Thyroid gland (tissue), 4 donors: ENCODE measurements around the gene ITGBL1. TPM values are rescaled to one million over a fixed set of nuclear protein-coding genes. Genes with fewer than 3 reads are reported as not detected.
A peak's percentile ranks its signal among the peaks of the same experiment; 100 is the strongest.

ENCODE experiments used
- DNase-seq, 2 donors: peaks; one replicate each; pipeline ENCODE4 v3.0.0-alpha.2; 2019
- H3K27ac ChIP-seq, 3 donors: fragments of 200-600 bp; sonication (generic); 1 replicate in 2 of 3; 2 replicates in 1 of 3; pipeline ENCODE4 v1.5.1; 2016 to 2019; ENCODE audit warnings: mild to moderate bottlenecking in 1 of 3, moderate library complexity in 1 of 3
- H3K27me3 ChIP-seq: fragments of 200-600 bp; sonication (generic); one replicate; pipeline ENCODE4 v1.5.1; 2019
- H3K36me3 ChIP-seq, 2 donors: fragments of 200-600 bp; sonication (generic); one replicate each; pipeline ENCODE4 v1.5.1; 2016 to 2019
- H3K4me1 ChIP-seq, 2 donors: fragments of 200-600 bp; sonication (generic); one replicate each; pipeline ENCODE4 v1.5.1; 2017 to 2019
- H3K4me3 ChIP-seq, 3 donors: fragments of 200-600 bp; sonication (generic); replicated peaks in 1 of 3; 1 replicate in 2 of 3; 2 replicates in 1 of 3; pipeline ENCODE4 v1.5.1; 2016; ENCODE audit warnings: mild to moderate bottlenecking in 1 of 3
- H3K9me3 ChIP-seq: fragments of 200-600 bp; sonication (generic); one replicate; pipeline ENCODE4 v1.5.1; 2017
- CTCF ChIP-seq, 6 experiments: fragments of 200-600 bp in 3 of 6; fragments of 450-650 bp in 3 of 6; sonication (generic) in 3 of 6; IDR thresholded peaks; one replicate each; pipeline ENCODE4 v1.5.1; 2016 to 2019; ENCODE audit warnings: antibody characterized with exemption in 6 of 6, mild to moderate bottlenecking in 2 of 6, inconsistent platforms in 1 of 6, moderate library complexity in 1 of 6
- POLR2A ChIP-seq, 2 donors: fragments of 450-650 bp; IDR thresholded peaks; one replicate each; pipeline ENCODE4 v1.6.1; 2017; ENCODE audit warnings: antibody characterized with exemption in 2 of 2, mild to moderate bottlenecking in 2 of 2, moderate library complexity in 1 of 2
- WGBS, 2 donors: methylation state at CpG; one replicate each; pipeline ENCODE4 v1.1.5; 2017; 5-methylcytosine and 5-hydroxymethylcytosine counted together
- intact Hi-C: fragments of 100-400 bp; cut with DNase I; formaldehyde crosslinking; loops from one replicate; pipeline ENCODE4 v1.15.1; 2023
- total RNA-seq, 4 donors: library from RNA; depleted of rRNA; stranded (reverse); fragments of >200 nt; gene quantifications; one replicate each; pipeline ENCODE4 v1.2.3, GENCODE V29; 2016

ITGBL1 gene
- total RNA-seq, 4 donors from 2014 or later = 3.4 to 20.6 (median 4.5) TPM

- intact Hi-C loops = no loop called here
- H3K36me3 ChIP-seq = no peaks in the 10 kb centered on the region
- H3K9me3 ChIP-seq = no peaks in the 10 kb centered on the region
- H3K27me3 ChIP-seq = no peaks in the 10 kb centered on the region
- 79 to 88% methylated on average over 1 of the region's 1 CpG for WGBS, 2 donors
- DNase-seq = no peak
- no peak overlapping the region for H3K4me3 ChIP-seq
- TF ChIP-seq CTCF (IDR thresholded peaks at IDR 0.05) = no peak
- no peak for TF ChIP-seq POLR2A (IDR thresholded peaks at IDR 0.05)
- H3K4me1 ChIP-seq = peaks cover 0 to 7% of the 10 kb centered on the region in 2 donors
- no peak overlapping the region for H3K27ac ChIP-seq
Measured at GRCh38 chr13:101412076-101412475, 40.4 kb upstream of the ITGBL1 start.

GRCh38 chr13:101415358-101416174, 36.9 kb upstream of the ITGBL1 start:
- no peak overlapping the region for H3K27ac ChIP-seq
- WGBS, 2 donors = 30 to 44% methylated on average over 13 to 17 of the region's 43 CpGs
- DNase-seq = peak; percentile 4 to 14

DNA sequence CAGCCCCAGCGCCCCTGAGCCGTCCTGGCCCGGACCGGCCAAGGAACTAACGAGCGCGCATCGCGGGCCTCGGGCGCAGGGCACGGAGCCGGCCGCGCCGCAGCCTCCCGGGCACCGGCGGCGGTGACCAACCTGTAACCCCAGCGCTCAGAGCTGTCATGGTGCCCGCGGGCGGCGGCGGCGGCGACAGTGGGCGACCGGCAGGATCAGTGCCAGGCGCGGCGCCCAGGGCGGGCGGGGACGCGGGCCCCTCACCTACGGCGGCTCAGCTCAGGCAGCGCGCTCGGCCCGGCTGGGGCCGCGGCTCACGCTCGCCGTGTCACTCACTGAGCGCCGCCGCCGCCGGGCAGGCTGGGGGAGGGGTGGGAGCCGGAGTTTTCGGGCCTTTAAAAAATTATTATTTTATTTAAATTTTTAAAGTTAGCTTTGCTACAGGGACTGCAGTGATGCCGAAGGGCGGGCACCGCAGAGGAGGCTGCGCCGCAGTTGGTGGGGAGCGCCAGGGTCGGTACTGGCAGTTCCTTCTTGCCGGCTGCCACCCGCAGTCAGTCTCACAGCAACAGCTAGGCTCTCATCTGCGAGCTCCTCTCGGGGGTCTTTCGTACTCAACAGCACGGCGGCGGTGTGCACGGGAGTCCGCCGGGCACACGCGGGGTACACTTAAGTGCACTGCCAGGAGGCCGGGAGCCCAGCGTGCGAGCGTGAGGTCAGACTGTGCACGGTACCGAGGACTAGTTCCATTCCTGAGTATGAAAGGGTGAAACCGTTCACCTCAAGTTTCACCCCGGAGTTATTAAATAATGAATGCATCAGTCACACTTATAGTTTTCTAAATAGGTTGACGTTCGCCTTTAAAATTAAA, 36.1 kb upstream of the ITGBL1 start, which contains the start of gene NALCN:
Gene NALCN (minus strand): TSS at position 328 of the 862 bp plus-strand sequence. CDS start 17,382 bp downstream, outside the sequence.
- no peak for TF ChIP-seq POLR2A (IDR thresholded peaks at IDR 0.05)
- no peak for TF ChIP-seq CTCF (IDR thresholded peaks at IDR 0.05)
- Histone ChIP-seq H3K9me3 (no peaks in the 10 kb centered on the region), H3K27ac (no peak within 1 kb of the TSS), H3K36me3 (no peaks in the 10 kb centered on the region), H3K4me3 (peak within 1 kb of the TSS in 2 of 3 donors; percentile 46 to 54), H3K27me3 (no peaks in the 10 kb centered on the region), H3K4me1 (peaks cover 0 to 7% of the 10 kb centered on the region in 2 donors)
- peak; percentile 25 to 30 for DNase-seq
- 4 to 6% methylated on average over 16 to 37 of the region's 85 CpGs for WGBS, 2 donors
- intact Hi-C loops = no loop called here

More at GRCh38 chr13:101415358-101416174, 36.9 kb upstream of the ITGBL1 start:
- Histone ChIP-seq H3K36me3 (no peaks in the 10 kb centered on the region), H3K4me3 (peak overlapping the region in 1 of 3 donors; percentile 46), H3K27me3 (no peaks in the 10 kb centered on the region), H3K4me1 (peaks cover 0 to 7% of the 10 kb centered on the region in 2 donors), H3K9me3 (no peaks in the 10 kb centered on the region)
- TF ChIP-seq POLR2A (IDR thresholded peaks at IDR 0.05) (no peak), CTCF (IDR thresholded peaks at IDR 0.05) (no peak)
- intact Hi-C loops = no loop called here

- Histone ChIP-seq H3K27me3 (no peaks in the 10 kb centered on the region), H3K4me3 (peak overlapping the region in 1 of 3 donors; percentile 46), H3K36me3 (no peaks in the 10 kb centered on the region), H3K4me1 (peaks cover 0 to 7% of the 10 kb centered on the region in 2 donors), H3K27ac (no peak overlapping the region), H3K9me3 (no peaks in the 10 kb centered on the region)
- TF ChIP-seq CTCF (IDR thresholded peaks at IDR 0.05) (no peak), POLR2A (IDR thresholded peaks at IDR 0.05) (no peak)
- WGBS, 2 donors = 15 to 24% methylated on average over 3 of the region's 3 CpGs
- intact Hi-C loops = no loop called here
- peak in 1 of 2 donors; percentile 8 for DNase-seq
Measured at GRCh38 chr13:101417043-101417406, 35.5 kb upstream of the ITGBL1 start.
